Neural progenitor cell (in vitro differentiated cells): ENCODE data around the gene KIAA1217. TPM values are rescaled to one million over a fixed set of nuclear protein-coding genes. Genes with fewer than 3 reads are reported as not detected.

Experiments
- DNase-seq: peaks from one replicate; pipeline ENCODE4 v3.0.0-alpha.2; 2016; ENCODE audit warnings: low spot score
- H2AFZ ChIP-seq: fragments of 200-600 bp; sonication (generic); replicated peaks from 2 replicates; pipeline ENCODE4 v1.6.1; 2016; ENCODE audit warnings: antibody characterized with exemption
- H3F3A ChIP-seq: fragments of 200-600 bp; sonication (generic); 2 replicates; pipeline ENCODE4 v1.6.1; 2016; ENCODE audit warnings: antibody characterized with exemption, low read depth
- H3K27ac ChIP-seq: fragments of 200-600 bp; sonication (generic); 2 replicates; pipeline ENCODE4 v1.5.1; 2016; ENCODE audit warnings: mild to moderate bottlenecking
- H3K27me3 ChIP-seq: fragments of 200-600 bp; sonication (generic); 2 replicates; pipeline ENCODE4 v1.6.1; 2016; ENCODE audit warnings: mild to moderate bottlenecking, moderate library complexity
- H3K36me3 ChIP-seq: fragments of 200-600 bp; sonication (generic); 2 replicates; pipeline ENCODE4 v1.5.1; 2016
- H3K4me1 ChIP-seq: fragments of 200-600 bp; sonication (generic); 2 replicates; pipeline ENCODE4 v1.6.1; 2016; ENCODE audit warnings: mixed run types
- H3K4me2 ChIP-seq: fragments of 200-600 bp; sonication (generic); 2 replicates; pipeline ENCODE4 v1.6.1; 2016
- H3K4me3 ChIP-seq: fragments of 200-600 bp; sonication (generic); 2 replicates; pipeline ENCODE4 v1.5.1; 2016
- H3K79me2 ChIP-seq: fragments of 200-600 bp; sonication (generic); 2 replicates; pipeline ENCODE4 v1.6.1; 2016; ENCODE audit warnings: low read depth
- H3K9ac ChIP-seq: fragments of 200-600 bp; sonication (generic); 2 replicates; pipeline ENCODE4 v1.6.1; 2016
- H3K9me3 ChIP-seq: fragments of 200-600 bp; sonication (generic); 2 replicates; pipeline ENCODE4 v1.5.1; 2016; ENCODE audit warnings: low read depth
- H4K20me1 ChIP-seq: fragments of 200-600 bp; sonication (generic); 2 replicates; pipeline ENCODE4 v1.6.1; 2016; ENCODE audit warnings: low read depth
- H3K27ac Mint-ChIP-seq: 3 replicates; pipeline ENCODE4 v1.8.0; 2021; ENCODE audit warnings: mixed read lengths
- H3K27me3 Mint-ChIP-seq: 2 replicates; pipeline ENCODE4 v1.8.0; 2022; ENCODE audit warnings: low read depth, mild to moderate bottlenecking, inconsistent platforms, moderate library complexity, mixed read lengths; ENCODE audit not compliant: insufficient read depth
- H3K36me3 Mint-ChIP-seq: 3 replicates; pipeline ENCODE4 v1.8.0; 2021; ENCODE audit warnings: mixed read lengths
- H3K4me1 Mint-ChIP-seq: 3 replicates; pipeline ENCODE4 v1.8.0; 2021; ENCODE audit warnings: mixed read lengths
- H3K4me3 Mint-ChIP-seq: 3 replicates; pipeline ENCODE4 v1.8.0; 2021; ENCODE audit warnings: mild to moderate bottlenecking, moderate library complexity, mixed read lengths
- H3K9me3 Mint-ChIP-seq: 3 replicates; pipeline ENCODE4 v1.8.0; 2020; ENCODE audit warnings: mixed read lengths
- EZH2 ChIP-seq: fragments of 200-600 bp; sonication (generic); IDR thresholded peaks from 2 replicates; pipeline ENCODE4 v1.6.1; 2017; ENCODE audit warnings: antibody characterized with exemption, mild to moderate bottlenecking, moderate library complexity
- EZH2phosphoT487 ChIP-seq: fragments of 200-600 bp; sonication (generic); IDR thresholded peaks from 2 replicates; pipeline ENCODE4 v1.6.1; 2017; ENCODE audit warnings: antibody characterized with exemption
- total RNA-seq: library from RNA; depleted of rRNA; stranded (reverse); fragments of >200 nt; gene quantifications from 2 replicates; pipeline ENCODE4 v1.2.3, GENCODE V29; 2015; ENCODE audit warnings: low replicate concordance
- TF ChIP-seq, protein P1 (sequence below): fragments of 200-600 bp; sonication (generic); IDR thresholded peaks from 2 replicates; pipeline ENCODE4 v1.5.1; 2017; ENCODE audit warnings: antibody characterized with exemption, mild to moderate bottlenecking

Gene KIAA1217
- total RNA-seq, 1 donor from 2014 or later, result 13.1 TPM

DNA sequence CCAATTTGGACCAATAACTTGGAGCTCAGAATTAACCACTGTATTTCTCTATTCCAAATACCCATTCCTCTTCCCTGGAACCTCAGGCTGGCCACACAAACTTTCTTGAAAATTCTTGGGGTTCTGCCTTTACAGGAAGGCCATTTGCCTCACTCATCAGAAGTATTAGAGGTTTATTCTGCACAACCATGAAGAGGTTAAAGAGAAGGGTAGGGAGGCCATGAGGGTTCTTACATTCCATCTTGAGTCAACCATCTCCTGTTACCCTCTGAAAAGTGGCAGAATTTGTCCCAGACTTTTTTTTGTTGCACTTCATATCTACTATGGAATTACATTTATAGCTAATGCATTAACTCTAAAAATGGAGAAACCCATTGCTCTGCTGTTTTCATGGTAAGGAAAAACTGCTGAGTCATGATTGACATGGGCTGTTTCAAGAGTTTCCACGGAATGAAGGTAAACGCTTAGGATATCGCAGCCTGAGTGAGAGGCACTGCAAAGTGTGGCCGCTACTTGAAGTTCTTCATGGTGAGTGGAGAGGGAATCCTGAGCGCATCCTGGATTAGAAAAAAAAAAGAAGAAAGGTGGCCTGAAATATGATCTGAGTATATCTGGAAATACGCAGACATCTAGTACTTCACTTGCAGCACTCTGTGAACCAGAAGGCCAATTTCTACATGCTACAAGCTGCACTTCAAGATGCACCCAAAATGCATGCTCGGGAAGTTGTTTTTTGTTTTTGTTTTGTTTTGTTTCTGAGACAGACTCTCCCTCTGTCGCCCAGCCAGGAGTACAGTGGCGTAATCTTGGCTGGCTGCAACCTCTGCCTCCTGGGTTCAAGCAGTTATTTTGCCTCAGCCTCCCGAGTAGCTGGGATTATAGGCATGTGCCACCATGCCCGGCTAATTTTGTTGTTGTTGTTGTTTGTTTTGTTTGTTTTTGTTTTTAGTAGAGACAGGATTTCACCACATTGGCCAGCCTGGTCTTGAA, 83.7 kb downstream of the KIAA1217 start:
- TF ChIP-seq, protein P1, sequence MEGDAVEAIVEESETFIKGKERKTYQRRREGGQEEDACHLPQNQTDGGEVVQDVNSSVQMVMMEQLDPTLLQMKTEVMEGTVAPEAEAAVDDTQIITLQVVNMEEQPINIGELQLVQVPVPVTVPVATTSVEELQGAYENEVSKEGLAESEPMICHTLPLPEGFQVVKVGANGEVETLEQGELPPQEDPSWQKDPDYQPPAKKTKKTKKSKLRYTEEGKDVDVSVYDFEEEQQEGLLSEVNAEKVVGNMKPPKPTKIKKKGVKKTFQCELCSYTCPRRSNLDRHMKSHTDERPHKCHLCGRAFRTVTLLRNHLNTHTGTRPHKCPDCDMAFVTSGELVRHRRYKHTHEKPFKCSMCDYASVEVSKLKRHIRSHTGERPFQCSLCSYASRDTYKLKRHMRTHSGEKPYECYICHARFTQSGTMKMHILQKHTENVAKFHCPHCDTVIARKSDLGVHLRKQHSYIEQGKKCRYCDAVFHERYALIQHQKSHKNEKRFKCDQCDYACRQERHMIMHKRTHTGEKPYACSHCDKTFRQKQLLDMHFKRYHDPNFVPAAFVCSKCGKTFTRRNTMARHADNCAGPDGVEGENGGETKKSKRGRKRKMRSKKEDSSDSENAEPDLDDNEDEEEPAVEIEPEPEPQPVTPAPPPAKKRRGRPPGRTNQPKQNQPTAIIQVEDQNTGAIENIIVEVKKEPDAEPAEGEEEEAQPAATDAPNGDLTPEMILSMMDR, result no peak
- TF ChIP-seq EZH2phosphoT487, result no peak
- no peak for TF ChIP-seq EZH2
- no peaks in the 10 kb centered on the region for H3K27me3 Mint-ChIP-seq
- H3K4me1 Mint-ChIP-seq, result no peaks in the 10 kb centered on the region
- no peaks in the 10 kb centered on the region for H3K36me3 ChIP-seq
- no peaks in the 10 kb centered on the region for H3K9me3 ChIP-seq
- no peaks in the 10 kb centered on the region for H3K4me1 ChIP-seq
- H3K79me2 ChIP-seq, result no peaks in the 10 kb centered on the region
- H3K4me3 Mint-ChIP-seq, result no peak overlapping the region
- DNase-seq, result no peak
- no peaks in the 10 kb centered on the region for H3K9me3 Mint-ChIP-seq
- H3K27ac ChIP-seq, result no peak overlapping the region
- no peak overlapping the region for H3K4me3 ChIP-seq
- H3K27me3 ChIP-seq, result no peaks in the 10 kb centered on the region
- H3K27ac Mint-ChIP-seq, result no peak overlapping the region
- H3K36me3 Mint-ChIP-seq, result peaks cover 10% of the 10 kb centered on the region
- H3F3A ChIP-seq, result no peaks in the 10 kb centered on the region
- no peak overlapping the region for H2AFZ ChIP-seq
- no peak overlapping the region for H3K4me2 ChIP-seq
- H3K9ac ChIP-seq, result no peak overlapping the region
- no peaks in the 10 kb centered on the region for H4K20me1 ChIP-seq

DNA sequence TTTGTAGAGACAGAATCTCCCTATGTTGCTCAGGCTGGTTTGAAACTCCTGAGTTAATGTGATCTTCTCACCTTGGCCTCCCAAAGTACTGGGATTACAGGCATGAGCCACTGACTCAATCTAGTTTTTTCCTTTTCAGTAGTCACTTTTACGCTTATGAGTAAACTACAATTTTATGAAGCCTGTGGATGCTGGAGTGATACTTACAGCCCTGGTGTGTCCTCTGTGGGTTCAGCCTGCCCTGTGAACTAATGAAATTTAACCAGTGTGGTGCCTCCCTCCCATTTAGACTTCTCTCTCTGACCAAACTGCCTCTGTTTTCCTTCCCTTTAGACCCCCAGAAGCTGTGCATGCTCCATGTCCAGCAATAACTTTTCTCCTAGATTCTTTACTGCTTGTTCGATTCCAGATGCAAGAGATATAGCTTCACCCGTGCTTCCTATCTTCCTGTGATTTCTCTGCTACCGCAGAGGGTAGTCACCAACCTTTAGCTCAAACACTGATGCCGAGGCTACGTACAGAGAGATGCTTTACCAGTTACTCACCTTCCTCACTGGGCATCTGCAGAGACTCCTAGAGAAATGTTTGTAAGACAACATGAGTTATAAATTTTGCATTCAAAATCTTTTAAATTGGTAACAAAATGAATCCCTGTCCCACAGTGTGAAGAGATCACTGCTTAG, 90.8 kb downstream of the KIAA1217 start:
- Histone ChIP-seq H3F3A (no peaks in the 10 kb centered on the region), H3K36me3 (no peaks in the 10 kb centered on the region), H3K4me2 (no peak overlapping the region), H3K4me1 (no peaks in the 10 kb centered on the region), H3K79me2 (no peaks in the 10 kb centered on the region), H3K27ac (no peak overlapping the region), H2AFZ (no peak overlapping the region), H3K9me3 (no peaks in the 10 kb centered on the region), H3K9ac (no peak overlapping the region), H4K20me1 (no peaks in the 10 kb centered on the region), H3K4me3 (no peak overlapping the region), H3K27me3 (no peaks in the 10 kb centered on the region)
- Mint-ChIP-seq H3K27ac (no peak overlapping the region), H3K9me3 (no peaks in the 10 kb centered on the region), H3K4me3 (no peak overlapping the region), H3K27me3 (no peaks in the 10 kb centered on the region), H3K4me1 (no peaks in the 10 kb centered on the region), H3K36me3 (peaks cover 12% of the 10 kb centered on the region)
- DNase-seq, result no peak
- TF ChIP-seq, protein P1, result no peak
- TF ChIP-seq EZH2phosphoT487 (no peak), EZH2 (no peak)

DNA sequence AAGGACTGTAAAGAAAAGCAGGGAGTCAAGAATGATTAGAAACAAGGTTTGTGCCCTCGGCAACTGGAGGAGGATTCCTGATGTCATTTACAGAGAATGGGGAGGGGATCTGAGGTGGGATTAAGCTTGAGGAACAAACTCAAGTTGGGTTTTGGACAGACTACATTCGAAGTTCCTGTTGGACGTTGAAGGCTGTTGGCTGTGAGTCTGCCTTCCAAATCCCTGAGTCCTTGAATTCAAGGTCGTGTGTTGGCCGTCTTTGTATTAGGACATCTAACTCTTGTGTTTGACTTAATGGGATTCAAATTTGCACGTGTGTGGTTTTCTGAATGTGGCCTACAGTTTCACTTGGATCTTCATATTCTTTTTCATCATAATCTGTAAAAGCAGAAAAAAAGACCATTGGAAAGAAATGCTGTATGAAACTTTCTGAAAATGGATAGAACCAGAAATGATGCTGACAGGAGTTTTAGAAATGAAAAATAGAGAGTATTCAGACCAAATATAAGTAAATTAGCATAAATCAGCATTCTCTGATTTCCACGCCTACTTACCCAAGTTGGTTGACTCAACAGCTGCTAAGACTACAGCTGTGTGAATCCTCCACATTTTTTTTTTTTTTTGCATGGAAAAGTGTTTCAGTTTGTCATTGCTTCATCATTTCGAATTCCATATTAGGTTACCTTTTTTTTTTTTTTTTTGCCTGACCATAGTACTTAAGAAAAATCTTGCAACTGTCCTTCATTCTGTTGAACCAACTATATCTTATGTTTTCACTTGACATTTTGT, 94.8 kb downstream of the KIAA1217 start:
- Histone ChIP-seq H3K4me3 (no peak overlapping the region), H3K27me3 (no peaks in the 10 kb centered on the region), H3K4me2 (no peak overlapping the region), H3F3A (peaks cover 5% of the 10 kb centered on the region), H3K79me2 (peaks cover 7% of the 10 kb centered on the region), H3K36me3 (no peaks in the 10 kb centered on the region), H3K9me3 (no peaks in the 10 kb centered on the region), H3K9ac (no peak overlapping the region), H3K4me1 (peaks cover 29% of the 10 kb centered on the region), H3K27ac (no peak overlapping the region), H4K20me1 (no peaks in the 10 kb centered on the region), H2AFZ (no peak overlapping the region)
- Mint-ChIP-seq H3K4me1 (peaks cover 25% of the 10 kb centered on the region), H3K36me3 (peaks cover 10% of the 10 kb centered on the region), H3K27ac (peak overlapping the region; percentile 53), H3K9me3 (peaks cover 4% of the 10 kb centered on the region), H3K27me3 (no peaks in the 10 kb centered on the region), H3K4me3 (no peak overlapping the region)
- no peak for DNase-seq
- TF ChIP-seq, protein P1, result no peak
- TF ChIP-seq EZH2 (no peak), EZH2phosphoT487 (no peak)
